GM18498 (cell line): Measurements from ENCODE around the gene CYP1A1.

ENCODE experiments used
- ATAC-seq: cut with Tn5 transposase; IDR thresholded peaks from one replicate; pipeline ENCODE4 v1.9.1; 2021; ENCODE audit warnings: mild to moderate bottlenecking, moderate library complexity; ENCODE audit not compliant: unreplicated experiment

CYP1A1 gene

GRCh38 chr15:74725225-74725774 lies at the start of gene CYP1A1:
Gene CYP1A1 (minus strand): TSS chr15:74725528. CDS start chr15:74723097, 2,431 bp downstream.
- no peak for ATAC-seq

- no peak for ATAC-seq
Measured at GRCh38 chr15:74773731-74774252, 48.5 kb upstream of the CYP1A1 start.

GRCh38 chr15:74773329-74773728 lies 48.0 kb upstream of the CYP1A1 start:
- ATAC-seq, result no peak

- ATAC-seq, result no peak
Measured at GRCh38 chr15:74770211-74770903, 45.0 kb upstream of the CYP1A1 start.

- no peak for ATAC-seq
Measured at GRCh38 chr15:74769463-74770025, 44.2 kb upstream of the CYP1A1 start.

GRCh38 chr15:74768771-74769342 lies 43.5 kb upstream of the CYP1A1 start:
- peak; percentile 58 for ATAC-seq

GRCh38 chr15:74768099-74768770 lies 42.9 kb upstream of the CYP1A1 start:
- ATAC-seq, result no peak

- ATAC-seq, result no peak
Measured at GRCh38 chr15:74767167-74768098, 42.1 kb upstream of the CYP1A1 start.

- ATAC-seq, result no peak
Measured at GRCh38 chr15:74763416-74763815, 38.1 kb upstream of the CYP1A1 start.

GRCh38 chr15:74762791-74763150 lies 37.4 kb upstream of the CYP1A1 start:
- no peak for ATAC-seq

- ATAC-seq, result no peak
Measured at GRCh38 chr15:74758736-74759135, 33.4 kb upstream of the CYP1A1 start.

- no peak for ATAC-seq
Measured at GRCh38 chr15:74754593-74755215, 29.4 kb upstream of the CYP1A1 start.

GRCh38 chr15:74752531-74752930 lies 27.2 kb upstream of the CYP1A1 start:
- no peak for ATAC-seq

- ATAC-seq, result no peak
Measured at GRCh38 chr15:74752011-74752410, 26.7 kb upstream of the CYP1A1 start.

- ATAC-seq, result no peak
Measured at GRCh38 chr15:74750751-74751150, 25.4 kb upstream of the CYP1A1 start.

GRCh38 chr15:74749832-74750231 lies 24.5 kb upstream of the CYP1A1 start:
- ATAC-seq, result no peak

- ATAC-seq, result no peak
Measured at GRCh38 chr15:74748322-74748946, 23.1 kb upstream of the CYP1A1 start, which contains the start of gene CYP1A2. Gene CYP1A2 (plus strand): TSS chr15:74748845. CDS start chr15:74749739, 894 bp downstream.

- no peak for ATAC-seq
Measured at GRCh38 chr15:74746389-74746788, 21.1 kb upstream of the CYP1A1 start.

GRCh38 chr15:74742422-74742821 lies 17.1 kb upstream of the CYP1A1 start:
- no peak for ATAC-seq
